T47D (cell line): ENCODE results near the gene IGF2BP3.
A peak's percentile ranks its signal among the peaks of the same experiment; 100 is the strongest.

Experiments used
- DNase-seq, 2 experiments: peaks; one replicate each; pipeline versions ENCODE4 v3.0.0 to v3.0.0-alpha.2; 2011 to 2012; ENCODE audit warnings: low read depth in 1 of 2, low spot score in 1 of 2
- JUND ChIP-seq: IDR thresholded peaks from 2 replicates; pipeline ENCODE4 v1.6.1; 2012; ENCODE audit warnings: low read depth
- in situ Hi-C: cut with HindIII; loops from 2 replicates; pipeline ENCODE4 v1.10.0; 2016; ENCODE audit warnings: low sequenced_read_pairs, low pct_unique_long_range_greater_than_20kb

IGF2BP3 gene

GRCh38 chr7:23283086-23283485 is 187.2 kb downstream of the IGF2BP3 start:
- TF ChIP-seq JUND, result no peak
- in situ Hi-C loops, result no loop called here
- no peak for DNase-seq

GRCh38 chr7:23279819-23280525 is 190.3 kb downstream of the IGF2BP3 start:
- TF ChIP-seq JUND, result no peak
- no peak for DNase-seq
- in situ Hi-C loops, result no loop called here

- in situ Hi-C loops, result no loop called here
- no peak for TF ChIP-seq JUND
- peak; percentile 53 to 87 for DNase-seq
Observed at GRCh38 chr7:23277359-23277989, 192.8 kb downstream of the IGF2BP3 start.

GRCh38 chr7:23276947-23277346 is 193.3 kb downstream of the IGF2BP3 start:
- DNase-seq, result no peak
- in situ Hi-C loops, result no loop called here
- TF ChIP-seq JUND, result no peak

GRCh38 chr7:23276376-23276775 is 193.9 kb downstream of the IGF2BP3 start:
- in situ Hi-C loops, result no loop called here
- TF ChIP-seq JUND, result no peak
- no peak for DNase-seq

GRCh38 chr7:23275912-23276311 is 194.4 kb downstream of the IGF2BP3 start:
- in situ Hi-C loops, result no loop called here
- no peak for DNase-seq
- TF ChIP-seq JUND, result no peak

- in situ Hi-C loops, result no loop called here
- peak; percentile 47 to 94 for DNase-seq
- TF ChIP-seq JUND, result peak; percentile 50
Observed at GRCh38 chr7:23273141-23273599, 197.1 kb downstream of the IGF2BP3 start.

GRCh38 chr7:23272275-23272674 is 198.0 kb downstream of the IGF2BP3 start:
- TF ChIP-seq JUND, result no peak
- no peak for DNase-seq
- in situ Hi-C loops, result no loop called here

GRCh38 chr7:23268746-23269145 is 201.5 kb downstream of the IGF2BP3 start:
- in situ Hi-C loops, result no loop called here
- TF ChIP-seq JUND, result no peak
- DNase-seq, result no peak

GRCh38 chr7:23268167-23268566 is 202.1 kb downstream of the IGF2BP3 start:
- no peak for DNase-seq
- in situ Hi-C loops, result no loop called here
- TF ChIP-seq JUND, result no peak

GRCh38 chr7:23267357-23267756 is 202.9 kb downstream of the IGF2BP3 start:
- in situ Hi-C loops, result no loop called here
- TF ChIP-seq JUND, result no peak
- DNase-seq, result no peak

- DNase-seq, result no peak
- in situ Hi-C loops, result no loop called here
- TF ChIP-seq JUND, result no peak
Observed at GRCh38 chr7:23266918-23267317, 203.4 kb downstream of the IGF2BP3 start.

GRCh38 chr7:23264916-23265458 is 205.3 kb downstream of the IGF2BP3 start:
- DNase-seq, result no peak
- in situ Hi-C loops, result no loop called here
- TF ChIP-seq JUND, result no peak
